ENCODE results near the gene NME9. TPM values are rescaled to one million over a fixed set of nuclear protein-coding genes. Genes with fewer than 3 reads are reported as not detected.

Gene NME9
- total and polyA plus RNA-seq, 10 of the 15 experiments (the other 5 are each of a cell fraction or from before 2014, with no cell fraction given), result 0.09 to 0.68 (median 0.22) TPM; not detected in 6

DNA sequence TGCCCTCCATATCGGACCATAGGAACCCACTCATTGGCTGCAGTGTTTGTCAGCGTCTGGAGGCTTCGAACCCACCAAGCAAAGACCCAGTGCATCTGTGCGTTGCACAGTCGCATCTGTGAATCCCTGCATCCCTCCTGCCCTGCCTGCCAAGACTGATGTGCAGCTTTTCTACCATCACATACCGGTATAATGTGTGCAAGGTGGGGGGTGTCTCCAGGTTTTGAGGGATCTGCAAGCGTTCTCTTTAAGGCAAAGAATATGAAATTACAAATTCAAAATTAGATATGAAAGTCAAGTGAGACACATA, 288 bp upstream of the NME9 start (continued):
- TF ChIP-seq, protein P1, sequence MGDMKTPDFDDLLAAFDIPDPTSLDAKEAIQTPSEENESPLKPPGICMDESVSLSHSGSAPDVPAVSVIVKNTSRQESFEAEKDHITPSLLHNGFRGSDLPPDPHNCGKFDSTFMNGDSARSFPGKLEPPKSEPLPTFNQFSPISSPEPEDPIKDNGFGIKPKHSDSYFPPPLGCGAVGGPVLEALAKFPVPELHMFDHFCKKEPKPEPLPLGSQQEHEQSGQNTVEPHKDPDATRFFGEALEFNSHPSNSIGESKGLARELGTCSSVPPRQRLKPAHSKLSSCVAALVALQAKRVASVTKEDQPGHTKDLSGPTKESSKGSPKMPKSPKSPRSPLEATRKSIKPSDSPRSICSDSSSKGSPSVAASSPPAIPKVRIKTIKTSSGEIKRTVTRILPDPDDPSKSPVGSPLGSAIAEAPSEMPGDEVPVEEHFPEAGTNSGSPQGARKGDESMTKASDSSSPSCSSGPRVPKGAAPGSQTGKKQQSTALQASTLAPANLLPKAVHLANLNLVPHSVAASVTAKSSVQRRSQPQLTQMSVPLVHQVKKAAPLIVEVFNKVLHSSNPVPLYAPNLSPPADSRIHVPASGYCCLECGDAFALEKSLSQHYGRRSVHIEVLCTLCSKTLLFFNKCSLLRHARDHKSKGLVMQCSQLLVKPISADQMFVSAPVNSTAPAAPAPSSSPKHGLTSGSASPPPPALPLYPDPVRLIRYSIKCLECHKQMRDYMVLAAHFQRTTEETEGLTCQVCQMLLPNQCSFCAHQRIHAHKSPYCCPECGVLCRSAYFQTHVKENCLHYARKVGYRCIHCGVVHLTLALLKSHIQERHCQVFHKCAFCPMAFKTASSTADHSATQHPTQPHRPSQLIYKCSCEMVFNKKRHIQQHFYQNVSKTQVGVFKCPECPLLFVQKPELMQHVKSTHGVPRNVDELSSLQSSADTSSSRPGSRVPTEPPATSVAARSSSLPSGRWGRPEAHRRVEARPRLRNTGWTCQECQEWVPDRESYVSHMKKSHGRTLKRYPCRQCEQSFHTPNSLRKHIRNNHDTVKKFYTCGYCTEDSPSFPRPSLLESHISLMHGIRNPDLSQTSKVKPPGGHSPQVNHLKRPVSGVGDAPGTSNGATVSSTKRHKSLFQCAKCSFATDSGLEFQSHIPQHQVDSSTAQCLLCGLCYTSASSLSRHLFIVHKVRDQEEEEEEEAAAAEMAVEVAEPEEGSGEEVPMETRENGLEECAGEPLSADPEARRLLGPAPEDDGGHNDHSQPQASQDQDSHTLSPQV (IDR thresholded peaks at IDR 0.05), result no peak
- TF ChIP-seq IKZF1 (conservative IDR thresholded peaks at IDR 0.05) (no peak), SPI1 (IDR thresholded peaks at IDR 0.05; ENCODE audit: borderline replicate concordance, insufficient read depth, low read depth, low read length) (no peak), MYB (IDR thresholded peaks at IDR 0.05; ENCODE audit: borderline replicate concordance, low read depth, low read length) (no peak)
- TF ChIP-seq, protein P2, sequence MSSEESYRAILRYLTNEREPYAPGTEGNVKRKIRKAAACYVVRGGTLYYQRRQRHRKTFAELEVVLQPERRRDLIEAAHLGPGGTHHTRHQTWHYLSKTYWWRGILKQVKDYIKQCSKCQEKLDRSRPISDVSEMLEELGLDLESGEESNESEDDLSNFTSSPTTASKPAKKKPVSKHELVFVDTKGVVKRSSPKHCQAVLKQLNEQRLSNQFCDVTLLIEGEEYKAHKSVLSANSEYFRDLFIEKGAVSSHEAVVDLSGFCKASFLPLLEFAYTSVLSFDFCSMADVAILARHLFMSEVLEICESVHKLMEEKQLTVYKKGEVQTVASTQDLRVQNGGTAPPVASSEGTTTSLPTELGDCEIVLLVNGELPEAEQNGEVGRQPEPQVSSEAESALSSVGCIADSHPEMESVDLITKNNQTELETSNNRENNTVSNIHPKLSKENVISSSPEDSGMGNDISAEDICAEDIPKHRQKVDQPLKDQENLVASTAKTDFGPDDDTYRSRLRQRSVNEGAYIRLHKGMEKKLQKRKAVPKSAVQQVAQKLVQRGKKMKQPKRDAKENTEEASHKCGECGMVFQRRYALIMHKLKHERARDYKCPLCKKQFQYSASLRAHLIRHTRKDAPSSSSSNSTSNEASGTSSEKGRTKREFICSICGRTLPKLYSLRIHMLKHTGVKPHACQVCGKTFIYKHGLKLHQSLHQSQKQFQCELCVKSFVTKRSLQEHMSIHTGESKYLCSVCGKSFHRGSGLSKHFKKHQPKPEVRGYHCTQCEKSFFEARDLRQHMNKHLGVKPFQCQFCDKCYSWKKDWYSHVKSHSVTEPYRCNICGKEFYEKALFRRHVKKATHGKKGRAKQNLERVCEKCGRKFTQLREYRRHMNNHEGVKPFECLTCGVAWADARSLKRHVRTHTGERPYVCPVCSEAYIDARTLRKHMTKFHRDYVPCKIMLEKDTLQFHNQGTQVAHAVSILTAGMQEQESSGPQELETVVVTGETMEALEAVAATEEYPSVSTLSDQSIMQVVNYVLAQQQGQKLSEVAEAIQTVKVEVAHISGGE (CRISPR knock-in tag; IDR thresholded peaks at IDR 0.05), result no peak

Measured in GM12878 (cell line).